HG03439 (cell line): ENCODE results near the gene CRBN.

Source experiments
- ATAC-seq: cut with Tn5 transposase; IDR thresholded peaks from one replicate; pipeline ENCODE4 v1.9.1; 2021; ENCODE audit warnings: mild to moderate bottlenecking, moderate library complexity; ENCODE audit not compliant: unreplicated experiment

Gene CRBN

GRCh38 chr3:3113042-3113709, 66.3 kb downstream of the CRBN start:
- ATAC-seq, result no peak

GRCh38 chr3:3110749-3111361, 68.6 kb downstream of the CRBN start:
- ATAC-seq, result no peak

GRCh38 chr3:3110299-3110630, 69.2 kb downstream of the CRBN start, which contains the start of gene IL5RA:
Gene IL5RA, minus strand, starts transcription at chr3:3110374. Its CDS starts 5,390 bp downstream, at chr3:3104984.
- ATAC-seq, result peak; percentile 51

GRCh38 chr3:3109407-3110298, 69.8 kb downstream of the CRBN start:
- peak; percentile 77 for ATAC-seq

- no peak for ATAC-seq
Observed at GRCh38 chr3:3107858-3108257, 71.6 kb downstream of the CRBN start.

- ATAC-seq, result no peak
Observed at GRCh38 chr3:3107181-3107580, 72.3 kb downstream of the CRBN start.

- no peak for ATAC-seq
Observed at GRCh38 chr3:3105815-3106214, 73.7 kb downstream of the CRBN start.

- ATAC-seq, result no peak
Observed at GRCh38 chr3:3105246-3105645, 74.2 kb downstream of the CRBN start.

GRCh38 chr3:3102751-3103150, 76.7 kb downstream of the CRBN start:
- ATAC-seq, result no peak

GRCh38 chr3:3101660-3102458, 77.6 kb downstream of the CRBN start:
- ATAC-seq, result peak; percentile 57
